ENCODE data around the gene PIGX.
A peak's percentile ranks its signal among the peaks of the same experiment; 100 is the strongest.

The PIGX gene

GRCh38 chr3:196711838-196712513, at the start of gene PIGX, which contains the start of gene CEP19:
PIGX (plus strand) TSS chr3:196712377.
CEP19 (minus strand) TSS chr3:196712250; CDS start chr3:196708657, 3,593 bp downstream.
- peak; percentile 84 for DNase-seq (ENCODE audit: low read depth)

GRCh38 chr3:196662711-196663571, 49.2 kb upstream of the PIGX start:
- peak; percentile 29 for DNase-seq (ENCODE audit: low read depth)

GRCh38 chr3:196666001-196666867, 45.9 kb upstream of the PIGX start:
- peak; percentile 50 for DNase-seq (ENCODE audit: low read depth)

GRCh38 chr3:196667056-196667825, 44.9 kb upstream of the PIGX start:
- no peak for DNase-seq (ENCODE audit: low read depth)

GRCh38 chr3:196670339-196670738, 41.8 kb upstream of the PIGX start:
- no peak for DNase-seq (ENCODE audit: low read depth)

- no peak for DNase-seq (ENCODE audit: low read depth)
Measured at GRCh38 chr3:196673632-196674031, 38.5 kb upstream of the PIGX start.

GRCh38 chr3:196677353-196677752, 34.8 kb upstream of the PIGX start:
- no peak for DNase-seq (ENCODE audit: low read depth)

- no peak for DNase-seq (ENCODE audit: low read depth)
Measured at GRCh38 chr3:196677931-196678330, 34.2 kb upstream of the PIGX start.

- peak; percentile 34 for DNase-seq (ENCODE audit: low read depth)
Measured at GRCh38 chr3:196684548-196685407, 27.4 kb upstream of the PIGX start.

GRCh38 chr3:196686436-196686835, 25.7 kb upstream of the PIGX start:
- DNase-seq (ENCODE audit: low read depth) = peak; percentile 31

GRCh38 chr3:196688349-196688748, 23.8 kb upstream of the PIGX start:
- DNase-seq (ENCODE audit: low read depth) = peak; percentile 92

GRCh38 chr3:196689941-196690660, 22.1 kb upstream of the PIGX start:
- DNase-seq (ENCODE audit: low read depth) = no peak

GRCh38 chr3:196691386-196691785, 20.8 kb upstream of the PIGX start:
- DNase-seq (ENCODE audit: low read depth) = no peak

GRCh38 chr3:196694202-196694638, 18.0 kb upstream of the PIGX start:
- DNase-seq (ENCODE audit: low read depth) = peak; percentile 4

- no peak for DNase-seq (ENCODE audit: low read depth)
Measured at GRCh38 chr3:196694941-196695848, 17.0 kb upstream of the PIGX start.

GRCh38 chr3:196695849-196696226, 16.3 kb upstream of the PIGX start:
- no peak for DNase-seq (ENCODE audit: low read depth)

GRCh38 chr3:196697270-196697669, 14.9 kb upstream of the PIGX start:
- no peak for DNase-seq (ENCODE audit: low read depth)

GRCh38 chr3:196699749-196700148, 12.4 kb upstream of the PIGX start:
- no peak for DNase-seq (ENCODE audit: low read depth)

GRCh38 chr3:196700801-196701200, 11.4 kb upstream of the PIGX start:
- DNase-seq (ENCODE audit: low read depth) = no peak

Measured in iris pigment epithelial cell (primary cell).